ENCODE results near the gene OR2B2. TPM values are rescaled to one million over a fixed set of nuclear protein-coding genes. Genes with fewer than 3 reads are reported as not detected.
"Not testable (repeated sequence)": the region's sequence is repeated elsewhere in the genome, so short reads cannot be mapped to it uniquely, and the experiment has no call there.

Gene OR2B2
- not detected for total RNA-seq

DNA sequence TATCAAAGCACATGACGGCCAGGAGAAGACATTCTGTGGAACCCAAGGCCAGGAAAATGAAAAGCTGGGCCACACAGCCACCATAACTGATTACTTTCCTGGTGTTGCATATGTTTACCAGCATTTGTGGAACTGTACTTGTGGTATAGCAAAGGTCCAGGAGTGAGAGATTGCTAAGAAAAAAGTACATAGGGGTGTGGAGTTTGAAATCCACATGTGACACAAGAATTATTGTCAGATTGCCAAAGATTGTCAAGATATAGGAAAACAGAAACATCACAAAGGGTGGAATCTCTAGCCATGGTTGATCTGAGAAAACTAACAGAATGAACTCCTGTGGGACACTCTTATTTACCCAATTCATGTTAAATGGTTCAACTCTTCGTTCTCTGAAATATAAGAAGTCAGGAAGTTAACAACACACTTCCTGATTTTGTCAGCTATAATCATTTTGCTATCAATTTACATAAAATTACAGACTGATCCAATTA, at the start of gene OR2B2:
TSS of gene OR2B2 (minus strand) at position 441 of the 491 bp plus-strand sequence. CDS start at position 364, 77 bp downstream.
- DNase-seq = no peak

DNA sequence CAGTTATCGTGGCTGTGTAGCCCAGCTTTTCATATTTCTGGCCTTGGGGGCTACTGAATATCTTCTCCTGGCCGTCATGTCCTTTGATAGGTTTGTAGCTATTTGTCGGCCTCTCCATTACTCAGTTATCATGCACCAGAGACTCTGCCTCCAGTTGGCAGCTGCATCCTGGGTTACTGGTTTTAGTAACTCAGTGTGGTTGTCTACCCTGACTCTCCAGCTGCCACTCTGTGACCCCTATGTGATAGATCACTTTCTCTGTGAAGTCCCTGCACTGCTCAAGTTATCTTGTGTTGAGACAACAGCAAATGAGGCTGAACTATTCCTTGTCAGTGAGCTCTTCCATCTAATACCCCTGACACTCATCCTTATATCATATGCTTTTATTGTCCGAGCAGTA, 45.3 kb upstream of the OR2B2 start:
- DNase-seq = no peak

DNA sequence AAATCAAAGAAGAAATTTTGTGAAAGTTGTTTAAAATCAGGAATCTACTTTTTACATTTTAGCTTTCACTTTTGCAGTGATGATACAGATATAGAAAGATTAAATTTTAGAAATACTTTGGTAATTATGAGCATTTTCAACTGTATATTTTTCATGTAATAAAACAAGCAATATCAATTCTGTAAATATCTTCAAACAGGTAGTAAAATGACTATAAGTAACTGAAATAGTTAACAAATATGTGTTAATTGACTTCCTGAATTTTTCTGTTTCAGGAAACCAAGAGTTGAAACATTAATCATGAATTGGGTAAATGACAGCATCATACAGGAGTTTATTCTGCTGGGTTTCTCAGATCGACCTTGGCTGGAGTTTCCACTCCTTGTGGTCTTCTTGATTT, 44.7 kb upstream of the OR2B2 start, which contains the start of gene OR2B6:
TSS of gene OR2B6 (plus strand) at position 301 of the 400 bp plus-strand sequence. CDS start at position 301, 0 bp downstream.
- no peak for DNase-seq

GRCh38 chr6:27951040-27951439, 38.8 kb upstream of the OR2B2 start:
- no peak for DNase-seq

DNA sequence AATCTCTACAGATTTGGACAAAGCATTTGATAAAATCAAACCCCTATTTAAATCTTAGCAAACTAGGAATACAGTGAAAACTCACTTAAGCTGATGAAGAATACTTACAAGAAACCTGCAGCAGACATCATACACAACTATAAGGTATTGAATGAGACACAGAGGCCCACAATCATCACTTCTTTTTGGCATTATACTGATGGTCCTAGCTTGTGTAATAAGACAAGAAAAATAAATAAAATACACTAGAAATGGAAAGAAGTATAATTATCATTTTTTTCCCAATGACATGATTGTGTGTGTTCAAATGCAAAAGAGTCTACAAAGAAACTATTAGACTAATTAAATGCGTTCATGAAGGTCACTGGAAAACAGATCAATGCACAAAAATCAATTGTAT, 36.0 kb upstream of the OR2B2 start:
- DNase-seq = no peak

- not testable (repeated sequence) for DNase-seq
Measured at GRCh38 chr6:27943072-27943471, 30.9 kb upstream of the OR2B2 start.

GRCh38 chr6:27940766-27941165, 28.6 kb upstream of the OR2B2 start:
- no peak for DNase-seq

GRCh38 chr6:27931209-27931608, 19.0 kb upstream of the OR2B2 start:
- DNase-seq = no peak

DNA sequence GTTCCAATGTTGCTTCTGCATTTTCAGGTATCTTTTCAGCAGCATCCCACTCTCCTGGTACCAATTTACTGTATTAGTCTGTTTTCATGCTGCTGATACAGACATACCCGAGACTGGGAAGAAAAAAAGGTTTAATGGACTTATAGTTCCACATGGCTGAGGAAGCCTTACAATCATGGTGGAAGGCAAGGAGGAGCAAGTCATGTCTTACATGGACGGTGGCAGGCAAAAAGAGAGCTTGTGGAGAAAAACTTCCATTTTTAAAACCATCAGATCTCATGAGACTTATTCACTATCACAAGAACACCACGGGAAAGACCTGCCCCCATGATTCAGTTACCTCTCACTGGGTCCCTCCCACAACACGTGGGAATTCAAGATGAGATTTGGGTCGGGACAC, 17.7 kb upstream of the OR2B2 start:
- DNase-seq = not testable (repeated sequence)

DNA sequence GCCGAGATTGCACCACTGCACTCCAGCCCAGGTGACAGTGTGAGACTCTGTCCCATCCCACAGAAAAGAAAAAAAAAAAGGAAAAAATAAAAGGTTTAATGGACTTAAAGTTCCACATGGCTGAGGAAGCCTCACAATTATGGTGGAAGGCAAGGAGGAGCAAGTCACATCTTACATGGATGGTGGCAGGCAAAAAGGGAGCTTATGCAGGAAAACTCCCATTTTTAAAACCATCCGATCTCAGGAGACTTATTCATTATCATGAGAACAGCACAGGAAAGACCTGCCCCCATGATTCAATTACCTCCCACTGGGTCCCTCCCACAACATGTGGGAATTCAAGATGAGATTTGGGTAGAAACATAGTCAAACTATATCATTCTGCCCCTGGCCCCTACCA, 15.8 kb upstream of the OR2B2 start:
- DNase-seq = not testable (repeated sequence)

- DNase-seq = no peak
Measured at GRCh38 chr6:27924179-27924578, 12.0 kb upstream of the OR2B2 start.

GRCh38 chr6:27922949-27923348, 10.8 kb upstream of the OR2B2 start:
- DNase-seq = no peak

DNA sequence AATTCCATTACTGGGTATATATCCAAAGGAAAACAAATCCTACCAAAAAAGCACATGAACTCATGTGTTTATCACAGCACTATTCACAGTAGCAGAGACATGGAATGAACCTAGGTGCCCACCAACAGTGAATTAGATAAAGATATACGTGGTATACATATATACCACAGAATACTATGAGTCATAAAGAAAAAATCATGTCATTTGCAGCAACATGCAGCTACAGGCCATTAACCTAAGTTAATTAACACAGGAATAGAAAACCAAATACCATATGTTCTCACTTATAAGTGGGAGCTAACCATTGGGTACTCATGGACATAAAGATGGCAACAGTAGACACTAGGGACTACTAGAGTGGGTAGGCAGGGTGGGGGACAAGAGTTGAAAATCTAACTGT, 4.2 kb downstream of the OR2B2 start:
- no peak for DNase-seq

DNA sequence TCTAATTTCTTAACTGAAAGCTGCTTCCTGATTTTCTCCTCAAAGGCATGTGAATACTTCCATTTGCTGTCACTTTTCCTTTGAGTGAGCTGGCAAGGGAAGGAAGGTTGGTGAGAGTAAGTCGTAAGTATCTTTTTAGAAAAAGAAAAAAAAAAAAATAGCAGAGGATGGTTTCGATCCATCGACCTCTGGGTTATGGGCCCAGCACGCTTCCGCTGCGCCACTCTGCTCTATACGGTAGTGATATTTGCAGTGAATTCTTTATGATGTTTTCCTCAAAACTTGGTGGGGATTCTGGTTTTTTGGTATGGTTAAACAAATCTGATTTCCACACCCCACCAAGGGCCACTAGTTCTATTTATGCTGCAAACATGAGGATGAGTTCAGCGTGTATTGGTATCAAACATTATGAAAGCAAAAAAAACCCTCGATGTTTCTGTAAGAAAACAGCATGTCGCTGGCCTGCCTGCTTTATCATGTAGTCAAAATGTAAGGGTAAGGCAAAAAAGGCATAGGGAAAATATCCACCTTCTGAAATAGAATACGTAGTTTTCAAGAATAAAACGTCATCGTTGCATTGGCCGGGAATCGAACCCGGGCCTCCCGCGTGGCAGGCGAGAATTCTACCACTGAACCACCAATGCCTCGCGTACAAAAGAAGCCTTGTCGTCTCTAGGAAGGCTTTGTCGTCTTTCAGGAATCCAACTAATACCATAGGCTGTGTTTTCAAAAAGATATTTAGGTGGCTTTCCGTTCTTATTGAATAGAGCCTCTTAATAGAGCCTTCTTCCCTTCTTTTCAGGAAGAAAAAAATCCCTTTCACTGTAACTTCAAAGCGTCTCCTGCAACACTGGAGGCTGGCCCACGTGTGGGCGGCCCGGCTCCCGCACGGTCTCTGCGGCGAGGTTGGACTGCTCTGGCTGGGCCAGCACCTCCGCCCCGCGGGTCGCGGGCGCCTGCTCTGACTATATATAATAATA, 9.6 kb downstream of the OR2B2 start:
- peak; percentile 80 for DNase-seq

- DNase-seq = no peak
Measured at GRCh38 chr6:27901801-27902200, 10.4 kb downstream of the OR2B2 start.

DNA sequence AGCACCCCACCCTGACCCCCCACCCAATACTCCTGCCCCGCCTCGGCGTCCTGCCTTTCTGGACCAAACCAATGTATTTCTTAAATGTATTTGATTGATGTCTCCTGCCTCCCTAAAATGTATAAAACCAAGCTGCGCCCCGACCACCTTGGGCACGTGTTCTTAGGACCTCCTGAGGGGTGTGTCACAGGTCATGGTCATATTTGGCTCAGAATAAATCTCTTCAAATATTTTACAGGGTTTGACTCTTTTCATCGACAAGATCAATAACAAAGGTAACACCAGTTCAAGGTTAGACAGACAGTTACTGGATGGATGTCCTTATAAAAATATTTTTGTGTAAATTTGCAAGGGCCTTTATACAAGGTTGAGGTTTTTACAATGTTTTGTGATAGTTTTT, 12.0 kb downstream of the OR2B2 start:
- DNase-seq = not testable (repeated sequence)

DNA sequence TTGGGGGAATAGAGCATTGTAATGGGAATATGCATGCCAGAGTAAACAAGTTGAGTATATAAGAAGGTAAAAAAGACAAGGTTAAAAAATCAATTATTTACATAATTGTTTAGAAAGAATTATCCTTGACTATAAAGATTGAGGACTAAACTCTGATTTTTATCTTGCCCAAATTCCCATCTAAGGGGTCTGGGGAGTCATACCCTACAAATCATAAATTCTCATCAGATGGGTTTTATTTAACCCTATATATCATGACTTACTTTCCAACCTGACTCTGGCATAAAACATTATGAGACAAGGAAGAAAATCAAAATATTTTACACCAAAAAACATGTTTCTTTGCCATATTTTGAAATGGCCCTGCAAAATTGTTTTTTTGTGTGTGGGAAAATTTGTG, 12.7 kb downstream of the OR2B2 start:
- no peak for DNase-seq

DNA sequence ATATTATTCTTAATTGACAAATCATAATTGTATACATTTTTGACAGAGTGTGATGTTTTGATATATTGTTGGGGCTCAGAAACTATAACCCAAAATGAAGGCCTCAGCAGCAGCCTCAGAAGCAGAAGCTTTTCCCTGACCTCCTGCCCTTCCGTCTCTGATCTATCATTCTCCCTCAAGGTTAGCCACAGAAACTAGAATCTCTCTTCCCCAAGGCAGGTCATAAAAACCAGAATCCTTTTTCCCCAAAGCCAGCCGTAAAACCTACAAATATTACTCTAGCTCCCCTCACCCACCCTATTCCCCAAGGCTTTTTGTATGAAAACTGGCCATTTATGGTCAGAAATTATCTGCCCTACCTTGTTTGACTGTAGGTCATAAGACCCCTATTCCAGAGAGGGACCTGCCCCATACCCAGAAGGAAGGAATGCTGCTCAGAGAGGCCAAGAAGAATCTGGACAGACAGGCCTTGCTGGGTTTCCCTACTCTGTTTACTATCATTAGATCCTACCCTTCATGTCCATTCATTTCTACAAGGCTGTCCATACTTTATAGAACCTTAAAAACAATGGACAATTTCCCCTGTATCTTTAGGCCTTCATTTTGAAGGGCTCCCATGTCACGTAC, 14.5 kb downstream of the OR2B2 start:
- no peak for DNase-seq

DNA sequence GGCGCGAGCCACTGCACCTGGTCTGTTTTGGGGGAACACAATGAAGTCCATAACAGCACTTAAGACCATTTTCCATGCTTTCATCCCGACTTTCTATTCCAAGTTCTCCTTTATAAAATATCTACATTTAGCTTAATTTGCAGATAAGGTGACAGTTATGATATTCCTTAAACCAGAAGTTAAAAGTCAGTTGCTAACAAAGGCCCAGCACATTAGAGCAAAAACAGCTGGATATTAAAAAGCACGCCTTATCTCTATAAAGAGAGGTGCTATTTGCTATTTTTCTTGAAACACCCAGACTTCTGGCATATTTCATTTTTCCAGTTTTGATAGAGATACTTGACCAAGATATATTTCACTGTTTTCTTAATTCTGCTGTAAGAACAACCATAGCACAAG, 15.8 kb downstream of the OR2B2 start:
- DNase-seq = no peak

DNA sequence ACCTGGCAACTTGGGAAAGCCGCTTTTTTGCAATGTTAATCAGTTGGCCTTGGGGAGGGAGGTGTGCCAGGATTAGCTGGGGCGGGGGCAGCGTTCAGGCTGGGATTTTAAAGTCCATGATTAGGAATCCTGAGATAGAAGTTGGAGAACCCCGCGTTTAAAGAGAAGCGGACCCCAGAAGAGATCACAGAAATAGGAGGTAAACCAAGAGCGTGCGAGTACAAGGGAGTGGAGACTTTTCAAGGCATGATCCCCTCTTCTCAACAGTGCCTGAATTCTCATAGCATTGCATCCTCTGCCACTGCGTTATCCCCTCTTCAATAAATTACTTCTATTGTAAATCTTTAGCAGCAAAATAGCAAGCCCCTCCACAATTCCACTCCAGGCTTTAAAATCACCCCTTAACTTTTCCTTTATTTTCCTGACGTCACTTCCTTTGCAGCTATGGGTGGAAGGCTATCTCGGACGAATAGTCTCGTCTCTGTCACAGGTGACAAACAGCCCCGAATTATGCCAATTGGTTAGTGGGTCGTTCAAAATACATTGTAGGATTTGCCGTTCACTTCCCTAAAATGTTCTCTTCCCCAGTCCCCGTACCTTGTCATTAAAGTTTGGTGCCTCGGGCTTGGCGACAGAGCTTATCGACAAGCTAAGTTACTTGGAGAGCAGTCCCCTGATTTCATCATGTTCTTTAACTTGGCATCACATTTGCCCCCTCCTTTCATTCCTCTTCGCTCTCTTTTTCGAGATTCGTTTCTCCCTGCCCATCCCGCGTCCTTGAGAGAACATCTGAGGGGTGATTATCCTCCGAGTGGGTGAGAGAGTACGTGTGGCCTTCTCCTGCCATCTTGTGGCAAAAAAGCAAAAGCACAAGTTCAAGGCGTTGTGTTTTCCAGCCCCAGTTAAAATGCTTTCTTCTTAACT, 17.1 kb downstream of the OR2B2 start:
- peak; percentile 96 for DNase-seq

- peak; percentile 91 for DNase-seq
Measured at GRCh38 chr6:27893836-27894807, 18.1 kb downstream of the OR2B2 start.

Measured in skin of body (tissue), 2 donors.